ENCODE measurements around the gene CYP8B1. TPM values are rescaled to one million over a fixed set of nuclear protein-coding genes. Genes with fewer than 3 reads are reported as not detected.

CYP8B1 gene
- total and polyA plus RNA-seq, 2 of the 13 experiments (the other 11 are each of a cell fraction or from before 2014, with no cell fraction given) = 0.58 to 2.0 TPM

DNA sequence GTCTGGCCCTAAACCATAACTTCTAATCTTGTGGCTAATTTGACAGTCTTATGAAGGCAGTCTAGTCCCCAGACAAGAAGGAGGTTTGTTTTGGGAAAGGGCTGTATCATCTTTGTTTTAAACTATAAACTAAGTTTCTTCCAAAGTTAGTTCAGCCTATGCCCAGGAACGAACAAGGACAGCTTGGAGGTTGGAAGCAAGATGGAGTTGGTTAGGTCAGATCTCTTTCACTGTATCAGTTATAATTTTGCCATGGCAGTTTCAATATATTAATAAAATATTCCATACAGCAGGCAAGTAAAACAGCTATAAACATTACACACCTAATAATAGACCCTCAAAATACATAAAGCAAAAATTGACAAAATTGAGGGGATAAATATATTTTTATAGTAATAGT is 17.1 kb upstream of the CYP8B1 start (continued):
- TF ChIP-seq, protein P1, sequence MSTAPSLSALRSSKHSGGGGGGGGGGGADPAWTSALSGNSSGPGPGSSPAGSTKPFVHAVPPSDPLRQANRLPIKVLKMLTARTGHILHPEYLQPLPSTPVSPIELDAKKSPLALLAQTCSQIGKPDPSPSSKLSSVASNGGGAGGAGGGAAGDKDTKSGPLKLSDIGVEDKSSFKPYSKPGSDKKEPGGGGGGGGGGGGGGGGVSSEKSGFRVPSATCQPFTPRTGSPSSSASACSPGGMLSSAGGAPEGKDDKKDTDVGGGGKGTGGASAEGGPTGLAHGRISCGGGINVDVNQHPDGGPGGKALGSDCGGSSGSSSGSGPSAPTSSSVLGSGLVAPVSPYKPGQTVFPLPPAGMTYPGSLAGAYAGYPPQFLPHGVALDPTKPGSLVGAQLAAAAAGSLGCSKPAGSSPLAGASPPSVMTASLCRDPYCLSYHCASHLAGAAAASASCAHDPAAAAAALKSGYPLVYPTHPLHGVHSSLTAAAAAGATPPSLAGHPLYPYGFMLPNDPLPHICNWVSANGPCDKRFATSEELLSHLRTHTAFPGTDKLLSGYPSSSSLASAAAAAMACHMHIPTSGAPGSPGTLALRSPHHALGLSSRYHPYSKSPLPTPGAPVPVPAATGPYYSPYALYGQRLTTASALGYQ (CRISPR knock-in tag; IDR thresholded peaks at IDR 0.05) = no peak
- TF ChIP-seq ZSCAN12 (CRISPR knock-in tag; IDR thresholded peaks at IDR 0.05) = no peak

DNA sequence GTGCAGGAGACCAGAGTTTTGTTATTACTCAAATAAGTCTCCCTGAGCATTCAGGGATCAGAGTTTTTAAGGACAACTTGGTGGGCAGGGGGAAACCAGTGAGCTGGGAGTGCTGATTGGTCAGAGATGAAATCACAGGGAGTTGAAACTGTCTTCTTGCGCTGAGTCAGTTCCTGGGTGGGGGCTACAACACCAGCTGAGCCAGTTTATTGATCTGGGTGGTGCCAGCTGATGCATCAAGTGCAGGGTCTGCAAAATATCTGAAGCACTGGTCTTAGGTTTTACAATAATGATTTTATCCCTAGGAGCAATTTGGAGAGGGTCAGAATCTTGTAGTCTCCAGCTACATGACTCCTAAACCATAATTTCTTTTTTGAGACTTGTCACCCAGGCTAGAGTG is 16.5 kb upstream of the CYP8B1 start:
- H3K4me2 ChIP-seq (ENCODE audit: low read depth, low read length) = no peak overlapping the region
- no CpG with 5 or more reads among the region's 1 CpG for WGBS (ENCODE audit: low lambda C conversion rate)
- no peaks in the 10 kb centered on the region for H4K20me1 ChIP-seq (ENCODE audit: insufficient read depth, low read length)
- no peak overlapping the region for H3K9ac ChIP-seq (ENCODE audit: insufficient read depth, low read depth, low read length)
- no peak overlapping the region for H3K4me3 ChIP-seq (replicated peaks in 1 of 3; ENCODE audit: insufficient read depth in 1 of 3, low read depth in 2 of 3, low read length in 3 of 3)
- no peaks in the 10 kb centered on the region for H3K9me3 ChIP-seq (ENCODE audit: low read length)
- H2AFZ ChIP-seq (ENCODE audit: low read length) = no peak overlapping the region
- intact Hi-C loops (cut with micrococcal nuclease; ENCODE audit: unreplicated experiment) (no loop called here), in situ Hi-C loops (cut with HindIII; ENCODE audit: extremely low pct_ligation_motif_present, low pct_unique_long_range_greater_than_20kb) (no loop called here)
- DNase-seq (ENCODE audit: low spot score) = no peak
- no TSS peak for BruUV-seq (replicated peaks)
- H3K4me1 ChIP-seq (ENCODE audit: insufficient read depth, low read length) = peaks cover 24% of the 10 kb centered on the region
- ChIA-PET CTCF (ENCODE audit: low intra/inter-chr PET ratio, low total read pairs) (no interaction called here), POLR2A (no interaction called here)
- ATAC-seq = no peak
- FAIRE-seq = no peak
- H3K27me3 ChIP-seq (ENCODE audit: control insufficient read depth in 1 of 2, insufficient read depth in 2 of 2, low read length in 2 of 2) = peaks cover 0 to 2% of the 10 kb centered on the region in 2 experiments; a peak in 1 of 5 replicates
- no peaks in the 10 kb centered on the region for H3K79me2 ChIP-seq (ENCODE audit: insufficient read depth, low read length)
- H3K27ac ChIP-seq (ENCODE audit: extremely low read length, insufficient read depth, low read length) = no peak overlapping the region
- no peaks in the 10 kb centered on the region for H3K36me3 ChIP-seq (replicated peaks in 1 of 2; ENCODE audit: control insufficient read depth in 1 of 2, insufficient read depth in 2 of 2, low read length in 2 of 2)
- TF ChIP-seq ZFY (CRISPR knock-in tag; IDR thresholded peaks at IDR 0.05) (no peak), SALL2 (CRISPR knock-in tag; IDR thresholded peaks at IDR 0.05) (no peak), SALL1 (CRISPR knock-in tag; IDR thresholded peaks at IDR 0.05) (no peak), MLLT10 (CRISPR knock-in tag; IDR thresholded peaks at IDR 0.05) (no peak), ZNF124 (CRISPR knock-in tag; IDR thresholded peaks at IDR 0.05) (no peak), GPN1 (CRISPR knock-in tag; IDR thresholded peaks at IDR 0.05; ENCODE audit: borderline replicate concordance) (no peak), ZNF788 (CRISPR knock-in tag; IDR thresholded peaks at IDR 0.05; ENCODE audit: borderline replicate concordance) (no peak), FOXJ3 (CRISPR knock-in tag; IDR thresholded peaks at IDR 0.05; ENCODE audit: borderline replicate concordance) (no peak), BCL6 (CRISPR knock-in tag; IDR thresholded peaks at IDR 0.05) (no peak), PHB2 (IDR thresholded peaks at IDR 0.05; ENCODE audit: partially characterized antibody) (no peak), NFIC (IDR thresholded peaks at IDR 0.05; ENCODE audit: low read length) (no peak), STAG1 (CRISPR knock-in tag; IDR thresholded peaks at IDR 0.05) (no peak), KDM2A (CRISPR knock-in tag; IDR thresholded peaks at IDR 0.05; ENCODE audit: borderline replicate concordance, low read depth) (no peak)
- TF ChIP-seq, protein P2, sequence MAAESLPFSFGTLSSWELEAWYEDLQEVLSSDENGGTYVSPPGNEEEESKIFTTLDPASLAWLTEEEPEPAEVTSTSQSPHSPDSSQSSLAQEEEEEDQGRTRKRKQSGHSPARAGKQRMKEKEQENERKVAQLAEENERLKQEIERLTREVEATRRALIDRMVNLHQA (CRISPR knock-in tag; IDR thresholded peaks at IDR 0.05) = no peak
- TF ChIP-seq, protein P3, sequence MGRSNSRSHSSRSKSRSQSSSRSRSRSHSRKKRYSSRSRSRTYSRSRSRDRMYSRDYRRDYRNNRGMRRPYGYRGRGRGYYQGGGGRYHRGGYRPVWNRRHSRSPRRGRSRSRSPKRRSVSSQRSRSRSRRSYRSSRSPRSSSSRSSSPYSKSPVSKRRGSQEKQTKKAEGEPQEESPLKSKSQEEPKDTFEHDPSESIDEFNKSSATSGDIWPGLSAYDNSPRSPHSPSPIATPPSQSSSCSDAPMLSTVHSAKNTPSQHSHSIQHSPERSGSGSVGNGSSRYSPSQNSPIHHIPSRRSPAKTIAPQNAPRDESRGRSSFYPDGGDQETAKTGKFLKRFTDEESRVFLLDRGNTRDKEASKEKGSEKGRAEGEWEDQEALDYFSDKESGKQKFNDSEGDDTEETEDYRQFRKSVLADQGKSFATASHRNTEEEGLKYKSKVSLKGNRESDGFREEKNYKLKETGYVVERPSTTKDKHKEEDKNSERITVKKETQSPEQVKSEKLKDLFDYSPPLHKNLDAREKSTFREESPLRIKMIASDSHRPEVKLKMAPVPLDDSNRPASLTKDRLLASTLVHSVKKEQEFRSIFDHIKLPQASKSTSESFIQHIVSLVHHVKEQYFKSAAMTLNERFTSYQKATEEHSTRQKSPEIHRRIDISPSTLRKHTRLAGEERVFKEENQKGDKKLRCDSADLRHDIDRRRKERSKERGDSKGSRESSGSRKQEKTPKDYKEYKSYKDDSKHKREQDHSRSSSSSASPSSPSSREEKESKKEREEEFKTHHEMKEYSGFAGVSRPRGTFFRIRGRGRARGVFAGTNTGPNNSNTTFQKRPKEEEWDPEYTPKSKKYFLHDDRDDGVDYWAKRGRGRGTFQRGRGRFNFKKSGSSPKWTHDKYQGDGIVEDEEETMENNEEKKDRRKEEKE (IDR thresholded peaks at IDR 0.05) = no peak

Measured in HepG2 (cell line).